ENCODE measurements around the gene PNPO. TPM values are rescaled to one million over a fixed set of nuclear protein-coding genes. Genes with fewer than 3 reads are reported as not detected.

Gene PNPO
- total and polyA plus RNA-seq, 2 of the 13 experiments (the other 11 are each of a cell fraction or from before 2014, with no cell fraction given), result 47.9 to 63.3 TPM

GRCh38 chr17:47970725-47971499 lies 29.5 kb downstream of the PNPO start, which contains the start of gene CDK5RAP3 (continued):
- TF ChIP-seq ZBTB39 (CRISPR knock-in tag; IDR thresholded peaks at IDR 0.05), result peak; percentile 94; the same call in 1 of the 2 replicates
- TF ChIP-seq TEF (CRISPR knock-in tag; IDR thresholded peaks at IDR 0.05), result no peak
- peak in 1 of 2 experiments; percentile 64; a peak in 1 of 4 replicates for TF ChIP-seq ATF4 (CRISPR knock-in tag; IDR thresholded peaks at IDR 0.05)
- TF ChIP-seq E2F2 (CRISPR knock-in tag; IDR thresholded peaks at IDR 0.05; ENCODE audit: borderline replicate concordance), result peak; percentile 82; the same call in 1 of the 2 replicates
- peak; percentile 83; the same call in 1 of the 2 replicates for TF ChIP-seq RFXAP (CRISPR knock-in tag; IDR thresholded peaks at IDR 0.05; ENCODE audit: borderline replicate concordance)
- TF ChIP-seq ZC3H4 (CRISPR knock-in tag; IDR thresholded peaks at IDR 0.05; ENCODE audit: borderline replicate concordance), result peak; percentile 85
- no peak for TF ChIP-seq ATRX (CRISPR knock-in tag; IDR thresholded peaks at IDR 0.05; ENCODE audit: borderline replicate concordance)
- TF ChIP-seq GPBP1L1 (CRISPR knock-in tag; IDR thresholded peaks at IDR 0.05), result no peak
- TF ChIP-seq CREBL2 (CRISPR knock-in tag; IDR thresholded peaks at IDR 0.05; ENCODE audit: borderline replicate concordance), result peak; percentile 92
- TF ChIP-seq RFXANK (CRISPR knock-in tag; IDR thresholded peaks at IDR 0.05), result no peak; the same call in none of the 2 replicates
- TF ChIP-seq BORCS8-MEF2B (CRISPR knock-in tag; IDR thresholded peaks at IDR 0.05), result peak; percentile 97
- no peak for TF ChIP-seq NONO (IDR thresholded peaks at IDR 0.05)
- peak; percentile 95 for TF ChIP-seq NONO (CRISPR knock-in tag; conservative IDR thresholded peaks at IDR 0.05)
- peak; percentile 61; the same call in 1 of the 2 replicates for TF ChIP-seq SMAD3 (CRISPR knock-in tag; IDR thresholded peaks at IDR 0.05)
- 0 out of 2 replicates have a peak, but pooled peaks have one; percentile 79 for TF ChIP-seq ZBTB8A (CRISPR knock-in tag; IDR thresholded peaks at IDR 0.05; ENCODE audit: borderline replicate concordance, low read depth)
- no peak for TF ChIP-seq HNRNPH1 (optimal IDR thresholded peaks at IDR 0.05; ENCODE audit: low read depth, low read length)
- TF ChIP-seq ZNF563 (CRISPR knock-in tag; IDR thresholded peaks at IDR 0.05), result peak; percentile 98
- TF ChIP-seq ZC3H13 (CRISPR knock-in tag; IDR thresholded peaks at IDR 0.05), result peak; percentile 97
- peak; percentile 86 for TF ChIP-seq ZKSCAN5 (CRISPR knock-in tag; IDR thresholded peaks at IDR 0.05)
- peak; percentile 91; the same call in 1 of the 2 replicates for TF ChIP-seq ZKSCAN8 (CRISPR knock-in tag; IDR thresholded peaks at IDR 0.05; ENCODE audit: borderline replicate concordance)
- TF ChIP-seq ZNF776 (CRISPR knock-in tag; IDR thresholded peaks at IDR 0.05), result peak; percentile 91
- peak; percentile 77 for TF ChIP-seq TARDBP (CRISPR knock-in tag; IDR thresholded peaks at IDR 0.05)
- peak; percentile 92 to 95 for TF ChIP-seq POLR2A (IDR thresholded peaks at IDR 0.05; ENCODE audit: insufficient read depth in 1 of 2, low read depth in 2 of 2, low read length in 2 of 2)
